HG02981 (cell line): ENCODE data around the gene ZNF547.
"Not testable (repeated sequence)": the region's sequence is repeated elsewhere in the genome, so short reads cannot be mapped to it uniquely, and the experiment has no call there.

Experiments
- ATAC-seq: cut with Tn5 transposase; IDR thresholded peaks from one replicate; pipeline ENCODE4 v1.9.1; 2021; ENCODE audit warnings: mild to moderate bottlenecking, moderate library complexity; ENCODE audit not compliant: unreplicated experiment

Gene ZNF547

DNA sequence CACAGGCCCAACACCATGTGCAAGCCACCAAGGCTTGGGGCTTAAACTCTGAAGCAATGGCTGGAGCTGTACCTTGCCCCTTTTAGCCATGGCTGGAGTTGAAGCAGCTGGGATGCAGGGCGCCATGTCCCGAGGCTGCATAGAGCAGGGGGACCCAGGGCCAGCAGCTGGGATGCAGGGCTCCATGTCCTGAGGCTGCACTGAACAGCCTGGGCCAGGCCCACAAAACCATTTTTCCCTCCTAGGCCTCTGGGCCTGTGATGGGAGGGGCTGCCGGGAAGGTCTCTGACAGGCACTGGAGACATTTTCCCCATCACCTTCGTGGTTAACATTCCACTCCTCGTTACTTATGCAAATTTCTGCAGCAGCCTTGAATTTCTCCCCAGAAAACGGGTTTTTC, 10.8 kb downstream of the ZNF547 start:
- no peak for ATAC-seq

DNA sequence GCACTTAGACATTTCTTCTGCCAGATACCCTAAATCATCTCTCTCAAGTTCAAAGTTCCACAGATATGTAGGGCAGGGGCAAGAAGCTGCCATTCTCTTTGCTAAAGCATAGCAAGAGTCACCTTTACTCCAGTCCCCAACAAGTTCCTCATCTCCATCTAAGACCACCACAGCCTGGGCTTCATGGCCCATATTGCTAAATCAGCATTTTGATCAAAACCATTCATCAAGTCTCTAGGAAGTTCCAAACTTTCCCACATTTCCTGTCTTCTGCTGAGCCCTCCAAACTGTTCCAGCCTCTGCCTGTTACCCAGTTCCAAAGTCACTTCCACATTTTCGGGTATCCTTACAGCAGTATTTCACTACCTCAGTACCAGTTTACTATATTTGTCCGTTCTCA, 11.3 kb downstream of the ZNF547 start:
- not testable (repeated sequence) for ATAC-seq

DNA sequence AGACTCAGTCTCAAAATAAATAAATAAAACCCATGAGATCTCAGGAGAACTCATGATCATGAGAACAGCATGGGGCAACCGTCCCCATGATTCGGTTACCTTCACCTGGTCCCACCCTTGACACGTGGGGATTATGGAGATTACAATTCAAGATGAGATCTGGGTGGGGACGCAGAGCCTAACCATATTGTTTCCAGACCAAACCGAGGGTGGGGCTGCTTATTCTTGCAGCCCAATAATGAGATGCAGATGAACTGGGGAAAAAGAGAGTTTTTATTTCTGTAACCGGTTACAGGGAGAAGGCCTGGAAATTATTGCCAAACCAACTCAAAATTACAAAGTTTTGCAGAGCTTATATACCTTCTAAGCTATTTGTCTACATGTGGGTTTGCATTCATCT, 12.8 kb downstream of the ZNF547 start:
- ATAC-seq: no peak

DNA sequence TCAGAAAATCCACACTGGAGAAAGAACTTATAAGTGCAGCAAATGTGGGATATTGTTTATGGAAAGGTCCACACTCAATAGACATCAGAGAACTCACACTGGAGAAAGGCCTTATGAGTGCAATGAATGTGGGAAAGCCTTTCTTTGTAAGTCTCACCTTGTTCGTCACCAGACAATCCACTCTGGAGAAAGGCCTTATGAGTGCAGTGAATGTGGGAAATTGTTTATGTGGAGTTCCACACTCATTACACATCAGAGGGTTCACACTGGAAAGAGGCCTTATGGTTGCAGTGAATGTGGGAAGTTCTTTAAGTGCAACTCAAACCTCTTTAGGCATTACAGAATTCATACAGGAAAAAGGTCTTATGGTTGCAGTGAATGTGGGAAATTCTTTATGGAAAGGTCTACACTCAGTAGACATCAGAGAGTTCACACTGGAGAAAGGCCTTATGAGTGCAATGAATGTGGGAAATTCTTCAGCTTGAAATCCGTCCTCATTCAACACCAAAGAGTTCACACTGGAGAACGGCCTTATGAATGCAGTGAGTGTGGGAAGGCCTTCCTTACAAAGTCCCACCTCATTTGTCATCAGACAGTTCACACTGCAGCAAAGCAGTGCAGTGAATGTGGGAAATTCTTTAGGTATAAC, 14.3 kb downstream of the ZNF547 start:
- no peak for ATAC-seq

DNA sequence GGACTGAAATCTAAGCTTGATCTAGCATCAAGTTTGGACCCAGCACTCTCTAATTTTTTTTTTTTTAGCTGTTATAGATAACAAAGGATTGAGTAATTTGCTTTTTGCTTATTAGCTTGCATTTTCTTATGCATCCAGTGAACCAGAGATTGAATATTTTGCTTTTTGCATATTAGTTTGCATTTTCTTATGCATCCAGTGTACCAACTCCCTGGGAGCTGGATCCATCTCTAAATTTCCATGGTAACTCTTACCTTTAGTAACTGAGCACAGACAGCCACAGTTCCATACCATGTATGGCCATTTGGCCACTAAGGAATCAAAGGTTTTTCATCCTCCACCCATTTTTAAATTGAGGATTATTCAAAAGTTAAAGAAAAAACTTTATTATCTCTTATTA, 17.6 kb downstream of the ZNF547 start:
- no peak for ATAC-seq

DNA sequence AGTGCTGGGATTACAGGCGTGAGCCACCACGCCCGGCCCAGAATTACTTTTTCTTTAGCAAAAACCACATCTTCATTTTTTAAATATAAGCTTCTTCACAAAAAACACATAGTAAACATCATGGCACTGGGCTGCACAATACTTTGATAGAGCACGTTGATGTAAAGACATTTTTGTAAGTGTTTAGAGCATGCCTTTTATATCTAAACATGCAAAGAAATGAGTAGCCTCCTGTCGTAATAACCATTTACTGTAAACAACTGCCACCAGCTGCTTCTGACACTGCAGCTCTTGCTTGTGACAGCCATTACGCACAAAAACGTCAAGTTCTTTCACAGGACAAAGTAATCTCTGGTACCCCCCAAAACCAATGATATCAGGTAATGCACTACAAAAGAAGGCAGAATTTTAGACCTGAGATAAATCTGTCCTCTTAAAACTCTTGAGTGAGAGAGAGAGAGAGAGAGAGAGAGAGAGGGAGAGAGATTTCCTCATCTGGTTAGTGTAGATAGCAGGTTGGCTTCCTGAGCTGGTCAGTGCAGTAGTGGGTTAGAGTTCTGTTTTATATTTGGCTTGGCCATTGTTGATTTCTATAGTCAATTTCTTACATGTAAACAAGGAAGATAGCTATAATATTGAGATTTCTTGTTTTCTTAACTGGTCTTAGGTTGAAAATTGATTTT, 19.6 kb downstream of the ZNF547 start:
- no peak for ATAC-seq

DNA sequence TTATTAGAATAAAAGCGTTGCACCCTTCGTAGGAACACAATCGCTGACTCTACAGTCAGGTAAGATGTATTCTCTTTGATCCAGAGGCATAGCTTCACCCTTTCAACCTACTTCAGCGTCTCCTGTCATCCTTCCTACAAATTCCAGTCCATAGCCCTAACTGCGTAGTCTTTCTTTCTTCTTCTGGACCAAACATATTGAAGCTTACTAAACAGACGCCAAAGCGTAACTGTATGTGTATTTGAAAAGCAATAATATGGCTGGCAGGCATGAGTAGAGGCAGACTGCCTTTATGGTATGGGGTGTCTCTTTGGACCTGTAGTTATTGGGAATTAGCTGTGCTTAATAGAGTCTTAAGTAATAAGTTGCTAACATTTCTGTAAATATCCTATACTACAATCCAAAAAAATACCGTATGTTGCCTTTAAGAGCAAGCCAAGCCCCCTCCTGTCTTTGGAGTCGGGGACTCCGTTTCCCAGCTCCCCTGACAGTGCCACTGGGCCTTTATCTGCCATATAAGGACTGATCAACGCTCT, 25.9 kb downstream of the ZNF547 start:
- ATAC-seq: no peak

DNA sequence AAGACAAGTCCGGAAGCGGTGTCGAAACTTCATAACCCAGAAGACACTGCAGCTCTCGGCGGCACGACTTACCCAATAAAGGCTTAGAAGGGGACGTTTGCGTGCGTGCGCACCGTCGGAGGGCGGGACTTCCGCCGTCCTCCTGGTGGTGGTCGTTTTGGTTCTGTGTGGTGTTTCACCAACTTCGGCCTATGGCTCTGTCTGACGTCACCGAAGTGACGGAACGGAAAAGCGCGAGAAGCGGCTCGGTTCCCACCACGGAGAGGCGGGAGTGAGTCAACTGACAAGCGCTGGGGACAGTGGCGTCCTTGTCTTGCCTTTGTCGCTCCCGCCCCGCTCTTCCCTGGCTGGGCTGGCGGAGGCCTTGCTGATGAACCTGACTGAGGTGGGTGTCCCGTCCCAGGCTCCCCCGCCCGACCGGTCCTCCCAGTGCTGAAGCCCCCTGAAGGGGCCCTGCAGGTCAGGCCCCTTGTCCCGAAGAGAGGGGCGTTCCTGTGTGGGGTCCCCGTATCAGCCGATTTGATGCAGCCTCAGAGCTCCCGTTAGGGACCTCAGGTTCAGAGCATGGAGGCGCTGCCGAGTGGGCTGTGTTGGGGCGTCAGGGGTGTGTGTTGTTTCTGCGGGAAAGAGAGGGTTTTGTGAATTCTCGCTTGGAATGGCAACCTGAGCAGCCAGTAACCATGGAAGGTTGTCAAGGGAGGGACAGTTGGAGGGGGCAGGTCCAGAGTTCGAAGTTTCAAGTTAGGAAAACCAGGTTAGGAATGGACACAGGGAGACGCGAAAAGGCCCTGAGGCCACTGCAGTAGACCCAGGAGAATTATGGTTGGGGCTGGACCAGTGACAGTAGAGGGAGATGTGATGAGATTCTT, 26.6 kb downstream of the ZNF547 start, which contains the start of gene ZNF548:
Gene ZNF548 (plus strand): TSS at position 125 of the 869 bp plus-strand sequence. CDS start 246 bp downstream, at position 371.
- peak; percentile 98 for ATAC-seq

DNA sequence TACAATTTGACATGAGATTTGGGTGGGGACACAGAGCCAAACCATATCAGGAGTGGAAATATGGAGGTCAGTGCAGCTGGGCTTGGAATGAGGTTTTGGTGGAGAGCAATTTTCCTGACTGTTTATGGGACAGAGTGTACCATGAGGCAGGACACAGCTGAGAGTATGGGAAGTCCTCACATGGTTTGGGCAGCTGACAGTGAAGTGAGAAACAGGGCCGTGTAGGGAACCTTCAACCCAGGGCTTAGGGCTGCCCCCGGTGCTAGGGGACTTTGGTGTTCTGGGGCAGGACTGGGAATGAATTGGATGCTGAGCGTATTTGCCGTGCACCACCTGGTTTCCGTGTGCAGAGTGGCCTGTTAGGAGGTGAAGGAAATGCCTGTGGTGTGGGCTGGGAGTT, 32.4 kb downstream of the ZNF547 start:
- no peak for ATAC-seq

DNA sequence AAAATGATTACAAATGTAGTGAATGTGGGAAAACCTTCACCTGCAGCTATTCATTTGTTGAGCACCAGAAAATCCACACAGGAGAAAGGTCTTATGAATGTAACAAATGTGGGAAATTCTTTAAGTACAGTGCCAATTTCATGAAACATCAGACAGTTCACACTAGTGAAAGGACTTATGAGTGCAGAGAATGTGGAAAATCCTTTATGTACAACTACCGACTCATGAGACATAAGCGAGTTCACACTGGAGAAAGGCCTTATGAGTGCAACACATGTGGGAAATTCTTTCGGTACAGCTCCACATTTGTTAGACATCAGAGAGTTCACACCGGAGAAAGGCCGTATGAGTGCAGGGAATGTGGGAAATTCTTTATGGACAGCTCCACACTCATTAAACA, 35.5 kb downstream of the ZNF547 start:
- no peak for ATAC-seq

DNA sequence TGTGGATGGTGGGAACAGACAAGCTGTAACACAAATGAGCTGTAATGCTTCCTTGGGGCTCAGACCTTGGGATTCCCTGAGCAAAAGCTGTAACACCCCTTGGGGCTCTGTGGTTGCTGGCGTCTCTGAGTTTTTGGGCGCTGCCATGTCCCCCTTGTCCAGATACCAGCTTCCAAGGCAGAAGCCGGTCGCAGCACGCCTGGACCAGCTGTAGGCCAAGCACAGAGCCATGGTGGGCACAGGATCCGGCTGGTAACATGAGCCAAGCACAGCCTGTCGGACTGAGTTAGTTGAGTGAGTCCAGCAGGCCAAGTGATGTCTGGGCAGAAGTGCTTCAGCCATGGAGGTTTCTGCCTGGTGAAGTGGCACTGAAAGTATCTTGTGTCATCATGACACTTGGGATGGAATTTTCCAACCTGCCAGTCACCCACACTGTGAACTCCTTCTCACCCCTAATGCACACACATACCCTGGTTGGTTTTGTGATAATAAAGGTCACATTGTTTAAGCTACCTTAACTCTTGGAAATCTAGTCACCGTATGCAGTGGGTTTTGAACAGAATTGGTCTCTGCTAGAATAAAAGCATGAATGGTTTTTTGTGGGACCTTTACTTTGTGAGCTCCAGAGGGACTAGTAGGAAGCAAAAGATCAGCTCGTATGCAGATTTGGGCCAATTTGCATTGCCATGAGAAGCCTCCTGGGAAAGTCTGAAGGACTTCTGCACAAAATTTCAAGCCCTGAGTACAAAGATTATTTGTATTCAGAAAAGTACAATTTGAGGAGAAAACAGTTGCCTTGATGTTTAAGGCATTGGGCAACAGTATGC, 40.6 kb downstream of the ZNF547 start:
- ATAC-seq: no peak

DNA sequence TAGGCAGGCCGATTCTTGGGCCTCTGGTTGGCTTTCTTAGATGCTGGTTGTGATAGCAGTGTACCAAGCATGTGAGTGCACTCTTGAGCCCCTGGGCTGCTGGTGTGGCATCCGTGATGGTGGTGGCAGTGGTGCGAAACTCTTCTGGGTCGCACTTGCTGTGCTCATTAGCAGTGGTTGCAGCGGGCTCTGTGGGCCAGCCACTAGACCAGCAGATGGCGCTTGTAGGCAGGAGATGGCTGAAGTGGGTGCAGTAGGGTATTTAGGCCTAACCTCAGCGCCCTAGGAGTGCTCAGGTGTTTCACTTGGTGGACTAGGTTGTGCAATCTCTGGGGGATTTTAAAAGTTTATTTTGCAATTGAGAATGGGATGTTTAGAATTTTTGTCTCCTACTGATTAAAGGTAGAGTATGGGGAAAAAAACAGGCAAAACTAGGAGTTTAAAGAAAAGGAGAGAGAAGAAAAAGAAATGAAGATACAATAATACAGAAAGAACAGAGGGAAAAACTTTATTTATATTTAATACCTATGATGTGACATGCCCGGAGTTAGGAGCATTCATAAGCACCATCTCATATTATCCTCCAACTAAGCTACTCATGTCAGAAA, 43.3 kb downstream of the ZNF547 start:
- ATAC-seq: no peak

DNA sequence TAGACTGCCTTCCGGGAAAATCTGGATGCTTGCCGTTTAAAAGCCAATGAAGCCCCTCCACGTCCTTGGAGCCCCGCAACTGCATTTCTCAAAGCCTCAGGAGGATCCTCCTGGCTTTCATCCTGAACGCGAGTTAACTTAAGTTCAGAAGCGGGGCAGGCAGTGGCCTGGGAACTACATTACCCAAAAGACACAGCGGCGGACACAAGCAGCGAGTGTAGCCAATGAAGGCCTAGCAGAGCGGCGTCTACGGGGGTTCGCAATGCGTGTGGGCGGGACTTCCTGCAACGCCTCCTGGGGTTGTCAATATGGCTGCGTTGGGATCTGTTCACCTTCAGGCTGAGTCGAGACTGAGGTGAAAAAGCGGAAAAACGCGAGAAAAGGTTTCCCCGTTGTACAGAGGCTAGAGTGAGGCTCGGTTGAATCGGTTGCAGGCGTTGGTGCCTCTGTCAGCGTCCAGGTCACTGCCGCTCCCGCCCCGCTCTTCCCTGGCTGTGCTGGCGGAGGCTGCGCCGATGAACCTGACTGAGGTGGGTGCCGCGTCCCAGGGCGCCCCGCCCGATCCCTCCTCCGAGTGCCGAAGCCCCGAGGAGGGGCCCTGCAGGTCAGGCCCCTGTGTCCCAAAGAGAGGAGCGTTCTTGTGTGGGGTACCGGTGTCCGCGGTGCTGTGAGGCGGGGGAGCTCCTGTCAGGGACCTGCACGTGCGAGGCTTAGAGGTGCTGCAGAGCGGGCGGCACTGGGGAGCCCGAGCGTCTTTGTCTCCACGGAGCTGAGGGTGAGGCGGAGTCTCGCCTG, 47.7 kb downstream of the ZNF547 start, which contains the start of gene ZNF17:
Gene ZNF17 (plus strand): TSS at position 285 of the 795 bp plus-strand sequence. CDS start 2,455 bp downstream, outside the sequence.
- ATAC-seq: peak; percentile 98

DNA sequence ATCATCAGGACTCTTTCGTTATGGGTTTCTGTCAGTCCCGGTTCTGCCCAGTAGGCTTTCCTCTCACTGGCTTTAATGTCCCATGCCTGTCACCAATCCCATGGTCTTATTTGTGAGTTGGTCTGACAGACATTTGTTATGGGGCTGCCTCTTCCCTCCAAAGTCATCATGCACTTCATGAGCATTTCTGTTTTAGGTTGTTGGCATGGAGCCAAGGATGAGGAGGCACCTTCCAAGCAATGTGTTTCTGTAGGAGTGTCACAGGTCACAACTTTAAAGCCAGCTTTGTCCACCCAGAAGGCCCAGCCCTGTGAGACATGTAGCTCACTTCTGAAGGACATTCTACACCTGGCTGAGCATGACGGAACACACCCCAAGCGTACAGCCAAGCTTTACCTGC, 56.1 kb downstream of the ZNF547 start:
- ATAC-seq: no peak

DNA sequence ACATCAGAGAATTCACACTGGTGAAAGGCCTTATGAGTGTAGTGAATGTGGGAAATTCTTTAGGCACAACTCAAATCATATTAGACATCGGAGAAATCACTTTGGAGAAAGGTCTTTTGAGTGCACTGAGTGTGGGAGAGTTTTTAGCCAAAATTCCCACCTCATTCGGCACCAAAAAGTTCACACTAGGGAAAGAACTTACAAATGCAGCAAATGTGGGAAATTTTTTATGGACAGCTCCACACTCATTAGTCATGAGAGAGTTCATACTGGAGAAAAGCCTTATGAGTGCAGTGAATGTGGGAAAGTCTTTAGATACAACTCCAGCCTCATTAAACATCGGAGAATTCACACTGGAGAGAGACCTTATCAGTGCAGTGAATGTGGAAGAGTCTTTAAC, 57.7 kb downstream of the ZNF547 start:
- no peak for ATAC-seq
